Skin epidermis (tissue), 12 donors: Measurements from ENCODE around the gene DAGLA.

Experiments
- H3K27ac ChIP-seq, 21 experiments: fragments of 200-600 bp; sonication (generic) in 11 of 21; one replicate each; pipeline ENCODE4 v1.5.0; 2020; ENCODE audit warnings: mild to moderate bottlenecking in 3 of 21, inconsistent platforms in 2 of 21, moderate library complexity in 2 of 21
- H3K4me3 ChIP-seq, 7 experiments: fragments of 200-600 bp; sonication (generic) in 2 of 7; one replicate each; pipeline ENCODE4 v1.5.0; 2020; ENCODE audit warnings: inconsistent platforms in 2 of 7, mild to moderate bottlenecking in 2 of 7, moderate library complexity in 1 of 7

DAGLA gene

DNA sequence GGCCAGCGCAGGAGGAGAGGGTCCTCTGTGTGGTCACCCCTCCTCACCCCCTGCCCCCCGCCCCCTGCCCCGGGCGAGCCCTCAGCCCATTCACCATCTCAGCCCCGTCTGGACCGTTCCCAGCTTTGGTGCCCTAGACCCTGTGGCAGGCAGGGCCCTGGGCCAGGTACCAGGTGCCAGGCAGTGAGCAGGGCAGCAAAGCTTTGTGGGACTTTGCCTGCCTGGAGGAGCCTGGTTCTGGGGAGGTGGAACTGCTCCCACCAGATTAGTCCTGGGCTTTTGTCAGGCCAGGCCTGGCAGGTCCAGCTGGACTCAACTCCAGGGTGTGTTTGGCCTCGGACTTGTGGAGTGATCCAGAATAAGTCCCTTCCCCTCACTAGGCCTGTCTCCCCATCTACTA, 58.6 kb downstream of the DAGLA start:
- no peak overlapping the region for H3K27ac ChIP-seq
- no peak overlapping the region for H3K4me3 ChIP-seq

DNA sequence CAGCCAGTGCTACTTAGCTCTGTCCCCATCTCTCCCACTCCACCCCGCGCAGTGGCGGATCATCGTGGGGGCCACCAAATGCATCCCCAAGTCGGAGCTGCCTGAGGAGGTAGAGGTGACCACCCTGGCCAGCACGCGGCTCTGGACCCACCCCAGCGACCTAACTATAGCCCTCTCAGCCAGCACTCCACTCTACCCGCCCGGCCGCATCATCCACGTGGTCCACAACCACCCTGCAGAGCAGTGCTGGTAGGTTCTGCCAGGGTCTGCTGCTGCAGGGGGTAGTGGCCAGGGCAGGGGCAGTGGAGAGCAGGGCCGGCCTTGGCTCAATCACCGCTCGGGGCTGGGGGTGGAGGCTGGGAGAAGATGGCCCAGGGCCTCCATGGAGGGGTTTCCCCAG, 59.2 kb downstream of the DAGLA start:
- Histone ChIP-seq H3K27ac (no peak overlapping the region), H3K4me3 (no peak overlapping the region)

DNA sequence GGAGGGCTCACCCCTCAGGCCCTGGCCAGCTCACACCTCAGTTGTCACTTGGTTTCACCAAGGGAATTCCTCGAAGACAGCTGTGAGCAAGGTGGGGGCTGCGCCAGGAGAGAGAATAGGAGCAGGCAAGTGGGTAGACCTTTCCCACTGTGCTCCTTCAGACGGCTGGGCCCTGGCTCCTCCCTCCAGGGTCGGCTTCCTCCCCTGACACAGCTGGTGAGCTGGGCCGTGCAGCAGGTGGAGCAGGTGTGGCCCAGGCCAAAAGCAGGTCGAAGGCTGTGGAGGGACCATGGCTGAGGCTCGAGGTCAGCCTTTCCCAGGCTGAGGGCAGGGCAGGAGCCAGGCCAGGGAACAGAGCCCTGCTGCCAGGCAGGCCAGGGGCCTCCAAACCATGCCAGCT, 59.8 kb downstream of the DAGLA start:
- Histone ChIP-seq H3K4me3 (no peak overlapping the region), H3K27ac (no peak overlapping the region)

- H3K27ac ChIP-seq, result no peak overlapping the region
- no peak overlapping the region for H3K4me3 ChIP-seq
Observed at GRCh38 chr11:61742391-61742790, 62.2 kb downstream of the DAGLA start.

DNA sequence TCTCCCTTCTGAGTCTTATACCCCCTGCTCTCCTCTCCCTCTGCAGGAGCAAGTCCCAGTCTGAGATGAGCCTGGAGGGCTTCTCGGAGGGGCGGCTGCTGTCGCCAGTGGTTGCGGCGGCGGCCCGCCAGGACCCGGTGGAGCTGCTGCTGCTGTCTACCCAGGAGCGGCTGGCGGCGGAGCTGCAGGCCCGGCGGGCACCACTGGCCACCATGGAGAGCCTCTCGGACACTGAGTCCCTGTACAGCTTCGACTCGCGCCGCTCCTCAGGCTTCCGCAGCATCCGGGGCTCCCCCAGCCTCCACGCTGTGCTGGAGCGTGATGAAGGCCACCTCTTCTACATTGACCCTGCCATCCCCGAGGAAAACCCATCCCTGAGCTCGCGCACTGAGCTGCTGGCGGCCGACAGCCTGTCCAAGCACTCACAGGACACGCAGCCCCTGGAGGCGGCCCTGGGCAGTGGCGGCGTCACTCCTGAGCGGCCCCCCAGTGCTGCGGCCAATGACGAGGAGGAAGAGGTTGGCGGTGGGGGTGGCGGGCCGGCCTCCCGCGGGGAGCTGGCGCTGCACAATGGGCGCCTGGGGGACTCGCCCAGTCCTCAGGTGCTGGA, 63.4 kb downstream of the DAGLA start:
- Histone ChIP-seq H3K4me3 (no peak overlapping the region), H3K27ac (no peak overlapping the region)

DNA sequence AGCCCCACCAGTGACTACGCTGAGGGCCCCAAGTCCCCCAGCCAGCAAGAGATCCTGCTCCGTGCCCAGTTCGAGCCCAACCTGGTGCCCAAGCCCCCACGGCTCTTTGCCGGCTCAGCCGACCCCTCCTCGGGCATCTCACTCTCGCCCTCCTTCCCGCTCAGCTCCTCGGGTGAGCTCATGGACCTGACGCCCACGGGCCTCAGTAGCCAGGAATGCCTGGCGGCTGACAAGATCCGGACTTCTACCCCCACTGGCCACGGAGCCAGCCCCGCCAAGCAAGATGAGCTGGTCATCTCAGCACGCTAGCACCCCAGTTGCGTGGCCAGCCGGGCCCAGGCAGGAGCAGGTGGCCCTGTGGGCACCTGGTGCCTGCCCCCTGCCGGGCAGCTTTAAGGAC, 64.0 kb downstream of the DAGLA start:
- no peak overlapping the region for H3K4me3 ChIP-seq
- H3K27ac ChIP-seq, result no peak overlapping the region

DNA sequence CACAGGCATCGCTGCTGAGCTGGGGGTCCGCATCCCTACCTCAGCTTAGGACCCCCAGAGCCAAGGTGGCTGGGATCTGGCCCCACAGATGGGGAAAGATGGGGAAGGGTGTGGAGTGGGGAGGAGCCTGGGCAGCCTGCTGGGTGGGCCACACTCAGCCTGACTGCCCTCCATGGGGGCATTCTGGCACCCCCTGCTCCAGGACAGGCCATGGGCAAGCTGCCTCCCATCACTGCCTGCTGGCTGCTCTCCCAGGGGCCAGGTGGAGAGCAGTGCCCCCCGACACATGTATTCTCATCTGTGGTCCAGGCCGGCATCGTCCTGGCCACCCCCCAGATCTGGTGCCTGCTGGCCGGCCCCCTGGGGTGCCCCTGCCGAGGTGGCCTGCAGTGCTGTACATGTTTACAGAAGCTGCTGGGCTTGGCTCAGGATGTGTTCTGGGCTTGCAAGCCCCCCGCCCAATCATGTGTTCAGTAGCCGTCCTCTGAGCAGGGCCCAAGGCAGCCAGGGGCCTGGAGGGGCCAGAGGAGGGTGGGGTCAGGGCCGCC, 64.5 kb downstream of the DAGLA start:
- H3K27ac ChIP-seq, result no peak overlapping the region
- no peak overlapping the region for H3K4me3 ChIP-seq

DNA sequence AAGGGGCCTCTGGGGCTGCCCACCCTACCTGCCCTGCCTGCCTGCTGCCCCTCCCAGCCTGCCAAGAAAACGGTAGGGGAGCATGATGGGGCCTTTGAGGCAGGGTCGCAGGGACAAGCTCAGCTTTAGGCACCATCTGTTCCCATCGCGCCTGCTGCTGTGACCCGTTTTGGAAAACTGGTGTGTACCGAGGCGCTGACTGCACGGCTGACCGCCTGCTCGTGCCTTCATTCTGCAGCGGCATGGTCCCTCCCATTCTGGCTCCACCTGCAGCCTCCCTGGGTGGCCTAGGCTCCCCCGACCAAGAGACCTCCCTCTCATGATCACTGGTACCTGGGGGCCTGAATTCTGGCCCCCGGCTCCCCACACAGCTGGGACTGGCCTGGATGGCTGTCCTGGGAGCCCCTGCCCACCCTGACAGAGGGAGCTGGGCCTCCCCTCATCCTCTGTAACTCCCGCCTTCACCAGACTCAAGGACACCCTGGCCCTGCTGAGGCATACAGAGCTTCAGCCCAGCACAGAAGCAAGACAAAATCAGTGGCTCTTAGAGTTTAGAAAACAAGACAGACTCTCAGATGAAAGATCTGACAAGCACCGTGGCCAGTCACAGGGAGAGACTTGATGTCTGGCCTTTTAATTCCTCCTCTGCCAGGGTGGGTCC, 65.7 kb downstream of the DAGLA start:
- no peak overlapping the region for H3K27ac ChIP-seq
- H3K4me3 ChIP-seq, result no peak overlapping the region

- Histone ChIP-seq H3K27ac (no peak overlapping the region), H3K4me3 (no peak overlapping the region)
Observed at GRCh38 chr11:61746442-61747191, 66.4 kb downstream of the DAGLA start.

- Histone ChIP-seq H3K4me3 (no peak overlapping the region), H3K27ac (peak overlapping the region in 1 of 21 experiments; percentile 16)
Observed at GRCh38 chr11:61747192-61747966, 67.2 kb downstream of the DAGLA start.

DNA sequence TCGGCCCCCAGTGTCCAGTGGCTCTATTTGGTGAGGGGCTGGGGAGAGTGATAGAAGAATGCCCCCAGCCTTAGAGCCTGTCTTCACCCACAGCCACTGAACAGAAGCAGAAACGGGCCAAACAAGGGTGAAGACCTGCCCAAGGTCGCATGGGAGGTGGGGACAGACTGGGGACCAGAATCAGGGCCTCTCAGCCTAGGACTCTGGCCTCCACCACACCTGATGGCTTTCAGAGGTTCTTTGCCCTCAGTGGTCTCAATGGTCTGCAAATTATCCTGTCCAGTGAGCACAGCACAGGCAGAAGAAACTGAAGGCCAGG, 67.7 kb downstream of the DAGLA start:
- Histone ChIP-seq H3K27ac (peak overlapping the region in 1 of 21 experiments; percentile 16), H3K4me3 (no peak overlapping the region)

DNA sequence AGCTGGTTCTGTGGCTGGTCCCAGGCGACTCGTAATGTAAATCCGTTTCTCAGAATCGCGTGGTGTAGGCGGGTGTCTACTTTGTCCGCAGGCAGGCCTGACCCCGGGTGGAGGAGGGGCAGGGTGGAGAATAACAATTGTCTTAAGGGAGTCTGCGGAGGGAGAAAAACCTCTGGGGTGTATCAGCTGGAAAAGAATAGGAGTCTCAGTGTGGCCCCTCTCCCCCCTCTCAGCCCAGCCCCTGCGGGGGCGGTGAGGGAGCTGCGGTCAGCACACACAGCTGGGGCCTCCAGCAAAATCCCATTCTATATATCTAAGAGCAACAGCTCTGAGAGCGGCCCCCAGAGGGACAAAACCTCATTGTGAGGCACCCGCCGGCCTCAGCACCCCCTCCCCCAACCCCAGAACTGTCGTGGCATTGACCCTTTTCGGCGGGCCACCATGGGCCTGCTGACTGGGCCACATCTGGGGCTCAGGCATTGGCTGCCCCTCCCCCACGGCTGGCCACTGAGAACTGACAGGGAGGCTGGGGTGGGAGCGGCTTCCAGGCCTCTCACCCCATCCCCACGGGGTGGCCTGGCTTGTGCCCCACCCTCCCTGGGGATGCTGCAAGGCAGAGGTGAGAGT, 69.5 kb downstream of the DAGLA start:
- no peak overlapping the region for H3K27ac ChIP-seq
- H3K4me3 ChIP-seq, result no peak overlapping the region

GRCh38 chr11:61750631-61751273, 70.6 kb downstream of the DAGLA start:
- H3K4me3 ChIP-seq, result no peak overlapping the region
- H3K27ac ChIP-seq, result no peak overlapping the region

DNA sequence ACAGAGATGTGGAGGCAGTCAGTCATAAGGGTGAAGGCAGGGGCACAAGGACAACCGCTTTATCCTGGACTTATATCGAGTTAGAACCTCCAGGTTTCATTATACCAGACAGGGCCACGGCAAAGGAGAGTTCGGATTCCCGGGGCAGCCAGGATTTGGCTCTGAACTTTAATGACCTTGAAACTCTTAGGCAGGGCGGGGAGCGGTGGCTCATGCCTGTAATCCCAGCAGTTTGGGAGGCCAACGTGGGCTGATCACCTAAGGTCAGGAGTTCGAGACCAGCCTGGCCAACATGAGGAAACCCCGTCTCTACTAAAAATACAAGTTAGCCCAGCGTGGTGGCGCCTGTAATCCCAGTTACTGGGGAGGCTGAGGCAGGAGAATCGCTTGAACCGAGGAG, 71.2 kb downstream of the DAGLA start:
- no peak overlapping the region for H3K27ac ChIP-seq
- H3K4me3 ChIP-seq, result no peak overlapping the region

DNA sequence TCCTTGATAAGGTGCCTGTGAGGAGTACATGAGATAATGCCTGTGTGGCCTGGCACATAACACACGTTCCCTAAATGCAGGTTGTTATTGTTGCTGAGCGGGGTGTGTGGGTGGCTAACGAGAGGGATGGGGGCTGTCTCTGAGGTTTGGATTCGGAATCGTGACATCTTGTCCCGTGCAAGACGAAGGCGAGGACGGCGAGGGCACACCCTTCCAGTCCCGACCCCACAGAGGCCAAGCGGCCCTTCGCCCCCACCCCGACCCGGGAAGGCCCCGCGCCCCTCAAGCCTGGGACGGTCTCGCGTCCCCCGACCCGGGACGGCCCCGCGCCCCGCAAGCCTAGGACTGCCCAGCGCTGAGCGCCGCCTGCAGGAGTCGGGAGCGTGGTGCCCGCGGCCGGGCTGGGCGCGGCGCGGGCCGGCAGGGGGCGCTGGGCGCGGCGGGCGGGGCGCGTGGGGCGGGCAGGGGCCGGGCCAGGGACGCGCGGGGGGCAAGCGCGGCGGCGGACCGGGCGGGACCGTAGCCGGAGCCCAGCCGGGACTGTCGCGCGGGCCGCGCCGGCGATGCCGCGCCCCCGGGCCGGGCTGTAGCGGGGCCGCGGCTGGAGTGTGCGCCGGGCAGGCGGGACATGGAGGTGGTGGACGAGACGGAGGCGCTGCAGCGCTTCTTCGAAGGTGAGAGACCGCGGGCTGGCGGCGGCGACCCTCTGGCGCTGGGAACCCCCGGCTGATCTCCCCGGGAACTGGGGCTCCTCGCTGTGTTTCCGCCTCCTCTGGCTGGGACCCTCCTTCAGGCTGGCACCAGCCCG, 72.1 kb downstream of the DAGLA start, which contains the start of gene MYRF:
MYRF (plus strand) TSS at position 520 of the 808 bp plus-strand sequence; CDS start at position 629, 109 bp downstream.
- peak within 1 kb of the TSS in 3 of 7 experiments; percentile 8 to 37 (median 13) for H3K4me3 ChIP-seq
- H3K27ac ChIP-seq, result no peak within 1 kb of the TSS

- no peak overlapping the region for H3K27ac ChIP-seq
Observed at GRCh38 chr11:61752925-61753521, 72.8 kb downstream of the DAGLA start.

GRCh38 chr11:61753672-61754071, 73.5 kb downstream of the DAGLA start:
- no peak overlapping the region for H3K4me3 ChIP-seq
- H3K27ac ChIP-seq, result no peak overlapping the region

More at GRCh38 chr11:61752925-61753521, 72.8 kb downstream of the DAGLA start:
- peak overlapping the region in 3 of 7 experiments; percentile 8 to 37 (median 13) for H3K4me3 ChIP-seq
